PC-9 (cell line): ENCODE measurements around the gene KRT37. TPM values are rescaled to one million over a fixed set of nuclear protein-coding genes. Genes with fewer than 3 reads are reported as not detected.

Source experiments
- BruUV-seq: library from RNA; stranded (reverse); fragments of 400-500 nt; replicated peaks from 2 replicates; lab custom pipeline; 2021; lab: Mats Ljungman, UMichigan
- CTCF ChIA-PET: fragments of 300-600 bp; sonication (Branson Sonifier 250); formaldehyde crosslinking; loops from one replicate; lab custom pipeline; 2022; ENCODE audit warnings: antibody characterized with exemption; lab: Charles Lee
- POLR2A ChIA-PET: fragments of 300-600 bp; sonication (Branson Sonifier 250); formaldehyde crosslinking; loops from one replicate; lab custom pipeline; 2022; ENCODE audit warnings: antibody characterized with exemption; ENCODE audit not compliant: unreplicated experiment; lab: Charles Lee
- DNase-seq, 2 experiments: peaks; one replicate each; pipeline versions ENCODE4 v3.0.0 to v3.0.0-alpha.2; 2015 to 2022; ENCODE audit warnings: mixed read lengths in 1 of 2
- H2AFZ ChIP-seq: fragments of 200-600 bp; sonication (generic); 2 replicates; pipeline ENCODE4 v1.8.1; 2017; ENCODE audit warnings: antibody characterized with exemption
- H3F3A ChIP-seq: fragments of 200-600 bp; sonication (generic); 2 replicates; pipeline ENCODE4 v1.8.1; 2017; ENCODE audit warnings: antibody characterized with exemption, mild to moderate bottlenecking, low read depth; ENCODE audit not compliant: insufficient read depth
- H3K27ac ChIP-seq: fragments of 200-600 bp; sonication (generic); 2 replicates; pipeline ENCODE4 v1.6.1; 2016; ENCODE audit warnings: mixed run types
- H3K27me3 ChIP-seq: fragments of 200-600 bp; sonication (generic); 2 replicates; pipeline ENCODE4 v1.6.1; 2016; ENCODE audit warnings: low read depth, mixed run types; ENCODE audit not compliant: insufficient read depth
- H3K36me3 ChIP-seq: fragments of 200-600 bp; sonication (generic); 2 replicates; pipeline ENCODE4 v1.6.1; 2016; ENCODE audit warnings: low read depth, mixed run types
- H3K4me1 ChIP-seq: fragments of 200-600 bp; sonication (generic); replicated peaks from 2 replicates; pipeline ENCODE4 v1.6.1; 2016; ENCODE audit warnings: mixed run types; ENCODE audit not compliant: insufficient read depth
- H3K4me2 ChIP-seq: fragments of 200-600 bp; sonication (generic); 2 replicates; pipeline ENCODE4 v1.6.1; 2017; ENCODE audit warnings: mixed run types
- H3K4me3 ChIP-seq: fragments of 200-600 bp; sonication (generic); 2 replicates; pipeline ENCODE4 v1.6.1; 2016; ENCODE audit warnings: mixed run types
- H3K79me2 ChIP-seq: fragments of 200-600 bp; sonication (generic); 2 replicates; pipeline ENCODE4 v1.6.1; 2017; ENCODE audit warnings: low read depth, mixed run types
- H3K9me2 ChIP-seq: fragments of 200-600 bp; sonication (generic); 2 replicates; pipeline ENCODE4 v1.8.1; 2017; ENCODE audit warnings: mild to moderate bottlenecking; ENCODE audit not compliant: insufficient read depth
- H3K9me3 ChIP-seq: fragments of 200-600 bp; sonication (generic); 2 replicates; pipeline ENCODE4 v1.8.1; 2016; ENCODE audit warnings: low read depth; ENCODE audit not compliant: insufficient read depth
- H4K20me1 ChIP-seq: fragments of 200-600 bp; sonication (generic); 2 replicates; pipeline ENCODE4 v1.8.1; 2017; ENCODE audit not compliant: insufficient read depth
- CTCF ChIP-seq: fragments of 200-600 bp; sonication (generic); conservative IDR thresholded peaks from 2 replicates; pipeline ENCODE4 v1.6.1; 2017; ENCODE audit warnings: mixed run types, antibody characterized with exemption, mild to moderate bottlenecking, moderate library complexity
- EZH2 ChIP-seq: fragments of 200-600 bp; sonication (generic); IDR thresholded peaks from 2 replicates; pipeline ENCODE4 v1.8.0; 2017; ENCODE audit warnings: antibody characterized with exemption, low read depth
- intact Hi-C: fragments of 100-400 bp; cut with micrococcal nuclease; formaldehyde crosslinking; loops from one replicate; pipeline ENCODE4 v1.10.0; 2022; ENCODE audit not compliant: unreplicated experiment
- total RNA-seq: library from RNA; stranded (reverse); gene quantifications from 2 replicates; pipeline ENCODE4 v1.2.3, GENCODE V29; 2021

KRT37 gene
- total RNA-seq, 1 experiment from 2014 or later: not detected

- intact Hi-C loops: no loop called here
- CTCF ChIA-PET: no interaction called here
- DNase-seq: no peak
Observed at GRCh38 chr17:41448506-41448905, 24.1 kb upstream of the KRT37 start.

GRCh38 chr17:41446806-41447205, 22.4 kb upstream of the KRT37 start:
- DNase-seq: no peak
- Histone ChIP-seq H3F3A (no peaks in the 10 kb centered on the region), H4K20me1 (no peaks in the 10 kb centered on the region), H3K9me3 (peaks cover 8% of the 10 kb centered on the region; the same call in 1 of the 2 replicates), H3K4me2 (no peak overlapping the region), H3K27ac (no peak overlapping the region), H2AFZ (no peak overlapping the region), H3K4me3 (no peak overlapping the region), H3K36me3 (no peaks in the 10 kb centered on the region), H3K79me2 (no peaks in the 10 kb centered on the region), H3K27me3 (no peaks in the 10 kb centered on the region), H3K4me1 (no peaks in the 10 kb centered on the region), H3K9me2 (no peaks in the 10 kb centered on the region)
- TF ChIP-seq EZH2: no peak
- TF ChIP-seq CTCF: no peak
- intact Hi-C loops: no loop called here
- ChIA-PET CTCF (no interaction called here), POLR2A (interaction anchor here (0.6 kb wide), 1 partner anchor 47 kb away, joined by 6 read pairs; no protein-coding TSS in a partner anchor)
- BruUV-seq: no TSS peak

More at GRCh38 chr17:41448506-41448905, 24.1 kb upstream of the KRT37 start:
- Histone ChIP-seq H3F3A (no peaks in the 10 kb centered on the region), H3K9me2 (no peaks in the 10 kb centered on the region), H3K36me3 (no peaks in the 10 kb centered on the region), H3K4me3 (no peak overlapping the region), H3K4me2 (no peak overlapping the region), H2AFZ (no peak overlapping the region), H3K27me3 (no peaks in the 10 kb centered on the region), H3K79me2 (no peaks in the 10 kb centered on the region), H3K9me3 (peaks cover 8% of the 10 kb centered on the region; the same call in 1 of the 2 replicates), H4K20me1 (no peaks in the 10 kb centered on the region), H3K4me1 (no peaks in the 10 kb centered on the region), H3K27ac (no peak overlapping the region)
- TF ChIP-seq EZH2 (no peak), CTCF (no peak)
- no TSS peak for BruUV-seq
- POLR2A ChIA-PET: no interaction called here

- Histone ChIP-seq H3K9me3 (peaks cover 8% of the 10 kb centered on the region; the same call in 1 of the 2 replicates), H3K4me3 (no peak overlapping the region), H3K4me1 (0 out of 2 replicates have a peak, but pooled peaks cover 2% of the 10 kb centered on the region), H3K9me2 (no peaks in the 10 kb centered on the region), H3K4me2 (no peak overlapping the region), H2AFZ (no peak overlapping the region), H3K27ac (no peak overlapping the region), H3K36me3 (no peaks in the 10 kb centered on the region), H3F3A (no peaks in the 10 kb centered on the region), H3K27me3 (no peaks in the 10 kb centered on the region), H3K79me2 (no peaks in the 10 kb centered on the region), H4K20me1 (no peaks in the 10 kb centered on the region)
- no peak for DNase-seq
- TF ChIP-seq CTCF: no peak
- no peak for TF ChIP-seq EZH2
- BruUV-seq: no TSS peak
- intact Hi-C loops: no loop called here
- POLR2A ChIA-PET: no interaction called here
- CTCF ChIA-PET: no interaction called here
Observed at GRCh38 chr17:41444640-41445039, 20.3 kb upstream of the KRT37 start.
